Chondrocyte (in vitro differentiated cells): ENCODE measurements around the gene GRM5. TPM values are rescaled to one million over a fixed set of nuclear protein-coding genes. Genes with fewer than 3 reads are reported as not detected.
A peak's percentile ranks its signal among the peaks of the same experiment; 100 is the strongest.
"Not testable (repeated sequence)": the region's sequence is repeated elsewhere in the genome, so short reads cannot be mapped to it uniquely, and the experiment has no call there.

Source experiments
- DNase-seq: peaks from one replicate; pipeline ENCODE4 v3.0.0; 2021; ENCODE audit warnings: mixed read lengths, low spot score
- H3K27ac Mint-ChIP-seq: one replicate; pipeline ENCODE4 v1.8.0; 2021; ENCODE audit warnings: mild to moderate bottlenecking, moderate library complexity, mixed read lengths; ENCODE audit not compliant: unreplicated experiment
- H3K27me3 Mint-ChIP-seq: 2 replicates; pipeline ENCODE4 v1.8.0; 2021; ENCODE audit warnings: low read depth, mixed read lengths
- H3K36me3 Mint-ChIP-seq: 2 replicates; pipeline ENCODE4 v1.8.0; 2021; ENCODE audit warnings: low read depth, mixed read lengths
- H3K4me1 Mint-ChIP-seq: 2 replicates; pipeline ENCODE4 v1.8.0; 2021; ENCODE audit warnings: low read depth, mild to moderate bottlenecking, mixed read lengths
- H3K4me3 Mint-ChIP-seq: one replicate; pipeline ENCODE4 v1.8.0; 2021; ENCODE audit warnings: mild to moderate bottlenecking, moderate library complexity, mixed read lengths; ENCODE audit not compliant: unreplicated experiment
- H3K9me3 Mint-ChIP-seq: 2 replicates; pipeline ENCODE4 v1.8.0; 2021; ENCODE audit warnings: low read depth, mixed read lengths
- CTCF ChIP-seq: fragments of 200-600 bp; sonication (generic); IDR thresholded peaks from 2 replicates; pipeline ENCODE4 v1.5.0; 2021; ENCODE audit warnings: antibody characterized with exemption, mild to moderate bottlenecking, moderate library complexity
- long read RNA-seq: library from polyadenylated mRNA; stranded (forward); transcript quantifications from one replicate; pipeline ENCODE4 v2.0.0, GENCODE V29; 2021
- total RNA-seq: library from RNA; stranded (reverse); gene quantifications from 3 replicates; pipeline ENCODE4 v1.2.1, GENCODE V29; 2021

Gene GRM5
- total RNA-seq = 0.41 to 2.0 TPM (median 0.52 TPM) in 3 replicates
- long read RNA-seq = 0 reads

- DNase-seq, H3K4me1 Mint-ChIP-seq, H3K9me3 Mint-ChIP-seq, H3K27ac Mint-ChIP-seq, H3K4me3 Mint-ChIP-seq, H3K36me3 Mint-ChIP-seq: not testable (repeated sequence)
- peaks cover 58% of the 10 kb centered on the region for H3K27me3 Mint-ChIP-seq
Measured at GRCh38 chr11:89065651-89066201, at the start of gene GRM5. Gene GRM5 (minus strand): TSS chr11:89065982. CDS start chr11:89047872, 18,110 bp downstream.

GRCh38 chr11:89097956-89098355 is 32.2 kb upstream of the GRM5 start:
- H3K36me3 Mint-ChIP-seq, H3K4me1 Mint-ChIP-seq, H3K27ac Mint-ChIP-seq, DNase-seq, H3K9me3 Mint-ChIP-seq, H3K4me3 Mint-ChIP-seq: not testable (repeated sequence)
- TF ChIP-seq CTCF = peak; percentile 84
- peaks cover 22% of the 10 kb centered on the region for H3K27me3 Mint-ChIP-seq

- Mint-ChIP-seq H3K27me3 (peaks cover 39% of the 10 kb centered on the region), H3K9me3 (peaks cover 18% of the 10 kb centered on the region)
- H3K36me3 Mint-ChIP-seq, H3K4me1 Mint-ChIP-seq, DNase-seq, H3K27ac Mint-ChIP-seq, H3K4me3 Mint-ChIP-seq: not testable (repeated sequence)
Measured at GRCh38 chr11:89093806-89094205, 28.0 kb upstream of the GRM5 start.

- not testable (repeated sequence) for H3K27ac Mint-ChIP-seq, DNase-seq
Measured at GRCh38 chr11:89084951-89085350, 19.2 kb upstream of the GRM5 start.

GRCh38 chr11:89070911-89071310 is 5.1 kb upstream of the GRM5 start:
- not testable (repeated sequence) for H3K36me3 Mint-ChIP-seq, H3K27ac Mint-ChIP-seq, H3K4me1 Mint-ChIP-seq, DNase-seq, H3K9me3 Mint-ChIP-seq, H3K4me3 Mint-ChIP-seq
- peaks cover 21% of the 10 kb centered on the region for H3K27me3 Mint-ChIP-seq

More at GRCh38 chr11:89084951-89085350, 19.2 kb upstream of the GRM5 start:
- H3K36me3 Mint-ChIP-seq, H3K4me3 Mint-ChIP-seq, H3K4me1 Mint-ChIP-seq, H3K27me3 Mint-ChIP-seq: not testable (repeated sequence)
- H3K9me3 Mint-ChIP-seq = peaks cover 17% of the 10 kb centered on the region

- Mint-ChIP-seq H3K27me3 (peaks cover 52% of the 10 kb centered on the region), H3K27ac (no peak overlapping the region), H3K4me3 (no peak overlapping the region), H3K36me3 (peaks cover 1% of the 10 kb centered on the region), H3K4me1 (peaks cover 3% of the 10 kb centered on the region), H3K9me3 (no peaks in the 10 kb centered on the region)
- TF ChIP-seq CTCF = no peak
- no peak for DNase-seq
Measured at GRCh38 chr11:89067264-89067663, 1.5 kb upstream of the GRM5 start.

- DNase-seq = no peak
- no peak for TF ChIP-seq CTCF
- peaks cover 1% of the 10 kb centered on the region for H3K36me3 Mint-ChIP-seq
- peaks cover 3% of the 10 kb centered on the region for H3K4me1 Mint-ChIP-seq
- no peak overlapping the region for H3K4me3 Mint-ChIP-seq
- no peak overlapping the region for H3K27ac Mint-ChIP-seq
- peaks cover 3% of the 10 kb centered on the region for H3K9me3 Mint-ChIP-seq
- H3K27me3 Mint-ChIP-seq = peaks cover 58% of the 10 kb centered on the region
Measured at GRCh38 chr11:89065066-89065465, 716 bp downstream of the GRM5 start.

- H3K4me3 Mint-ChIP-seq, H3K36me3 Mint-ChIP-seq, H3K27ac Mint-ChIP-seq, H3K9me3 Mint-ChIP-seq, H3K4me1 Mint-ChIP-seq, DNase-seq: not testable (repeated sequence)
- H3K27me3 Mint-ChIP-seq = peaks cover 57% of the 10 kb centered on the region
Measured at GRCh38 chr11:89063481-89063951, 2.3 kb downstream of the GRM5 start.

GRCh38 chr11:89062771-89063298 is 2.9 kb downstream of the GRM5 start:
- DNase-seq, H3K9me3 Mint-ChIP-seq, H3K4me1 Mint-ChIP-seq: not testable (repeated sequence)

GRCh38 chr11:89061839-89062238 is 3.9 kb downstream of the GRM5 start:
- peaks cover 54% of the 10 kb centered on the region for H3K27me3 Mint-ChIP-seq
- not testable (repeated sequence) for H3K27ac Mint-ChIP-seq

More at GRCh38 chr11:89062771-89063298, 2.9 kb downstream of the GRM5 start:
- peaks cover 61% of the 10 kb centered on the region for H3K27me3 Mint-ChIP-seq
- H3K36me3 Mint-ChIP-seq, H3K27ac Mint-ChIP-seq, H3K4me3 Mint-ChIP-seq: not testable (repeated sequence)

More at GRCh38 chr11:89061839-89062238, 3.9 kb downstream of the GRM5 start:
- H3K4me1 Mint-ChIP-seq, H3K9me3 Mint-ChIP-seq, DNase-seq, H3K4me3 Mint-ChIP-seq, H3K36me3 Mint-ChIP-seq: not testable (repeated sequence)
